H9 (cell line): ENCODE data around the gene SCP2. TPM values are rescaled to one million over a fixed set of nuclear protein-coding genes. Genes with fewer than 3 reads are reported as not detected.

Experiments used
- DNase-seq: peaks from one replicate; pipeline ENCODE4 v3.0.0-alpha.2; 2017
- H2AFZ ChIP-seq: one replicate; pipeline ENCODE4 v1.6.1; 2013; ENCODE audit warnings: mild to moderate bottlenecking, low read length, control low read depth, moderate library complexity
- H2AK5ac ChIP-seq: 2 replicates; pipeline ENCODE4 v1.6.1; 2013; ENCODE audit warnings: low read length, control low read depth, mixed read lengths; ENCODE audit not compliant: insufficient read length
- H2BK120ac ChIP-seq: one replicate; pipeline ENCODE4 v1.6.1; 2013; ENCODE audit warnings: low read depth, mild to moderate bottlenecking, low read length, control low read depth, inconsistent platforms; ENCODE audit not compliant: poor library complexity, severe bottlenecking
- H2BK12ac ChIP-seq: 2 replicates; pipeline ENCODE4 v1.6.1; 2013; ENCODE audit warnings: low read length, control low read depth, mixed read lengths, low read depth; ENCODE audit not compliant: insufficient read length
- H2BK15ac ChIP-seq: 2 replicates; pipeline ENCODE4 v1.6.1; 2013; ENCODE audit warnings: low read depth, low read length, control low read depth
- H2BK20ac ChIP-seq: one replicate; pipeline ENCODE4 v1.6.1; 2013; ENCODE audit warnings: low read depth, mild to moderate bottlenecking, low read length, control low read depth, inconsistent platforms; ENCODE audit not compliant: poor library complexity, severe bottlenecking
- H2BK5ac ChIP-seq: 2 replicates; pipeline ENCODE4 v1.6.1; 2013; ENCODE audit warnings: low read length, control low read depth, mixed read lengths; ENCODE audit not compliant: insufficient read length
- H3K14ac ChIP-seq: 2 replicates; pipeline ENCODE4 v1.6.1; 2013; ENCODE audit warnings: low read length, control low read depth; ENCODE audit not compliant: insufficient read depth
- H3K18ac ChIP-seq: 2 replicates; pipeline ENCODE4 v1.6.1; 2013; ENCODE audit warnings: low read depth, mild to moderate bottlenecking, mixed read lengths, low read length, control low read depth; ENCODE audit not compliant: insufficient read length
- H3K23ac ChIP-seq: 2 replicates; pipeline ENCODE4 v1.6.1; 2013; ENCODE audit warnings: low read length, control low read depth, mixed read lengths, low read depth; ENCODE audit not compliant: insufficient read length
- H3K23me2 ChIP-seq: 2 replicates; pipeline ENCODE4 v1.6.1; 2013; ENCODE audit warnings: low read depth, mild to moderate bottlenecking, mixed read lengths, low read length, control low read depth; ENCODE audit not compliant: insufficient read length, poor library complexity, severe bottlenecking
- H3K27ac ChIP-seq: 2 replicates; pipeline ENCODE4 v1.5.1; 2013; ENCODE audit warnings: low read length, control low read depth, mixed read lengths, low read depth; ENCODE audit not compliant: insufficient read length
- H3K27me3 ChIP-seq: 2 replicates; pipeline ENCODE4 v1.6.1; 2013; ENCODE audit warnings: low read length, control low read depth, inconsistent platforms; ENCODE audit not compliant: insufficient read depth
- H3K4ac ChIP-seq: 2 replicates; pipeline ENCODE4 v1.6.1; 2013; ENCODE audit warnings: low read depth, mild to moderate bottlenecking, control low read depth, inconsistent platforms, low read length, moderate library complexity
- H3K4me1 ChIP-seq: 2 replicates; pipeline ENCODE4 v1.6.1; 2013; ENCODE audit warnings: low read length, control low read depth, inconsistent platforms; ENCODE audit not compliant: insufficient read depth
- H3K4me2 ChIP-seq: 2 replicates; pipeline ENCODE4 v1.6.1; 2013; ENCODE audit warnings: low read length, control low read depth, mixed read lengths; ENCODE audit not compliant: insufficient read length, insufficient read depth
- H3K56ac ChIP-seq: 2 replicates; pipeline ENCODE4 v1.6.1; 2013; ENCODE audit warnings: low read depth, mild to moderate bottlenecking, mixed read lengths, low read length, control low read depth; ENCODE audit not compliant: insufficient read length
- H3K79me1 ChIP-seq: 2 replicates; pipeline ENCODE4 v1.6.1; 2013; ENCODE audit warnings: low read depth, mild to moderate bottlenecking, moderate library complexity, low read length, control low read depth, inconsistent platforms; ENCODE audit not compliant: insufficient read depth, poor library complexity, severe bottlenecking
- H3K79me2 ChIP-seq: 2 replicates; pipeline ENCODE4 v1.6.1; 2013; ENCODE audit warnings: low read length, control low read depth, inconsistent platforms; ENCODE audit not compliant: insufficient read depth
- H3K9ac ChIP-seq: 2 replicates; pipeline ENCODE4 v1.6.1; 2013; ENCODE audit warnings: low read length, control low read depth, mixed read lengths; ENCODE audit not compliant: insufficient read length; ENCODE audit errors: extremely low read depth
- H3K9me3 ChIP-seq: one replicate; pipeline ENCODE4 v1.6.1; 2013; ENCODE audit warnings: low read depth, low read length, inconsistent platforms; ENCODE audit not compliant: control insufficient read depth
- H3T11ph ChIP-seq: one replicate; pipeline ENCODE4 v1.6.1; 2013; ENCODE audit warnings: mild to moderate bottlenecking, low read length, control low read depth, inconsistent platforms
- H4K20me1 ChIP-seq: one replicate; pipeline ENCODE4 v1.6.1; 2013; ENCODE audit not compliant: control insufficient read depth, insufficient read length, insufficient read depth
- H4K5ac ChIP-seq: 2 replicates; pipeline ENCODE4 v1.6.1; 2013; ENCODE audit warnings: low read depth, mild to moderate bottlenecking, mixed read lengths, low read length, control low read depth; ENCODE audit not compliant: insufficient read length
- H4K8ac ChIP-seq: replicated peaks from 2 replicates; pipeline ENCODE4 v1.6.1; 2013; ENCODE audit warnings: low read length, control low read depth, mixed read lengths, low read depth; ENCODE audit not compliant: insufficient read length
- H4K91ac ChIP-seq: 2 replicates; pipeline ENCODE4 v1.6.1; 2013; ENCODE audit warnings: low read depth, mild to moderate bottlenecking, moderate library complexity, mixed read lengths, low read length, control low read depth; ENCODE audit not compliant: insufficient read length
- H3K27ac Mint-ChIP-seq, 3 experiments: 2 replicates in 2 of 3; 3 replicates in 1 of 3; pipeline ENCODE4 v1.8.0; 2020 to 2021; ENCODE audit warnings: mixed read lengths in 3 of 3, mild to moderate bottlenecking in 1 of 3, moderate library complexity in 1 of 3
- H3K27me3 Mint-ChIP-seq: 2 replicates; pipeline ENCODE4 v1.8.0; 2021; ENCODE audit warnings: low read depth, mild to moderate bottlenecking, moderate library complexity, mixed read lengths
- H3K36me3 Mint-ChIP-seq, 3 experiments: 2 replicates in 2 of 3; 3 replicates in 1 of 3; pipeline ENCODE4 v1.8.0; 2020 to 2021; ENCODE audit warnings: low read depth in 3 of 3, mixed read lengths in 3 of 3; ENCODE audit not compliant: insufficient read depth in 1 of 3
- H3K4me1 Mint-ChIP-seq, 2 experiments: 2 replicates each; pipeline ENCODE4 v1.8.0; 2020; ENCODE audit warnings: mixed read lengths in 2 of 2
- H3K4me3 Mint-ChIP-seq, 2 experiments: 2 replicates in 1 of 2; 3 replicates in 1 of 2; pipeline ENCODE4 v1.8.0; 2020 to 2021; ENCODE audit warnings: mild to moderate bottlenecking in 2 of 2, mixed read lengths in 2 of 2, moderate library complexity in 1 of 2
- H3K9me3 Mint-ChIP-seq, 2 experiments: 2 replicates in 1 of 2; 3 replicates in 1 of 2; pipeline ENCODE4 v1.8.0; 2020; ENCODE audit warnings: mild to moderate bottlenecking in 2 of 2, mixed read lengths in 2 of 2, moderate library complexity in 1 of 2
- CTCF ChIP-seq: fragments of 200-600 bp; sonication (generic); conservative IDR thresholded peaks from 3 replicates; pipeline ENCODE4 v1.8.0; 2021; ENCODE audit warnings: antibody characterized with exemption, mild to moderate bottlenecking
- WGBS: extraction: QIAGEN DNeasy Blood & Tissue Kit; methylation state at CpG from one replicate; pipeline ENCODE4 v1.1.7; 2013; ENCODE audit warnings: missing lambda C conversion rate, low lambda C conversion rate, mixed read lengths; ENCODE audit not compliant: insufficient read length; ENCODE audit errors: extremely low coverage; 5-methylcytosine and 5-hydroxymethylcytosine counted together
- total RNA-seq: library from RNA; stranded (reverse); gene quantifications from 2 replicates; pipeline ENCODE4 v1.2.1, GENCODE V29; 2021

Gene SCP2
- total RNA-seq, 1 experiment from 2014 or later, result 48.8 TPM

GRCh38 chr1:52877554-52877953 lies 49.5 kb upstream of the SCP2 start:
- H4K91ac ChIP-seq, result no peak overlapping the region
- no peaks in the 10 kb centered on the region for H4K20me1 ChIP-seq
- Mint-ChIP-seq H3K27me3 (no peaks in the 10 kb centered on the region), H3K4me1 (peaks cover 2 to 3% of the 10 kb centered on the region in 2 experiments), H3K36me3 (no peaks in the 10 kb centered on the region; a peak in 4 of 7 replicates), H3K9me3 (no peaks in the 10 kb centered on the region; a peak in 1 of 5 replicates), H3K27ac (no peak overlapping the region), H3K4me3 (no peak overlapping the region)
- H3K23me2 ChIP-seq, result no peaks in the 10 kb centered on the region
- WGBS, result no CpG with 5 or more reads among the region's 3 CpGs
- H3K23ac ChIP-seq, result no peak overlapping the region
- H2BK12ac ChIP-seq, result no peak overlapping the region
- no peaks in the 10 kb centered on the region for H3K9me3 ChIP-seq
- no peak overlapping the region for H2BK5ac ChIP-seq
- H3K4me2 ChIP-seq, result no peak overlapping the region
- no peak overlapping the region for H3K14ac ChIP-seq
- H3T11ph ChIP-seq, result no peak overlapping the region
- no peak overlapping the region for H4K8ac ChIP-seq
- no peak for DNase-seq
- H2BK15ac ChIP-seq, result no peak overlapping the region
- no peak overlapping the region for H2BK120ac ChIP-seq
- no peak overlapping the region for H3K18ac ChIP-seq
- H3K4me1 ChIP-seq, result peaks cover 3% of the 10 kb centered on the region; the same call in 1 of the 2 replicates
- H3K9ac ChIP-seq, result no peak overlapping the region
- H4K5ac ChIP-seq, result no peak overlapping the region
- H3K27me3 ChIP-seq, result no peaks in the 10 kb centered on the region
- no peaks in the 10 kb centered on the region for H3K79me1 ChIP-seq
- no peak overlapping the region for H2AFZ ChIP-seq
- H3K79me2 ChIP-seq, result no peaks in the 10 kb centered on the region
- H3K56ac ChIP-seq, result no peak overlapping the region
- H2BK20ac ChIP-seq, result no peak overlapping the region
- TF ChIP-seq CTCF, result no peak
- no peak overlapping the region for H2AK5ac ChIP-seq
- H3K27ac ChIP-seq, result no peak overlapping the region
- H3K4ac ChIP-seq, result no peak overlapping the region
